ENCODE results near the gene ZNF727.
"Not testable (repeated sequence)": the region's sequence is repeated elsewhere in the genome, so short reads cannot be mapped to it uniquely, and the experiment has no call there.

The ZNF727 gene

DNA sequence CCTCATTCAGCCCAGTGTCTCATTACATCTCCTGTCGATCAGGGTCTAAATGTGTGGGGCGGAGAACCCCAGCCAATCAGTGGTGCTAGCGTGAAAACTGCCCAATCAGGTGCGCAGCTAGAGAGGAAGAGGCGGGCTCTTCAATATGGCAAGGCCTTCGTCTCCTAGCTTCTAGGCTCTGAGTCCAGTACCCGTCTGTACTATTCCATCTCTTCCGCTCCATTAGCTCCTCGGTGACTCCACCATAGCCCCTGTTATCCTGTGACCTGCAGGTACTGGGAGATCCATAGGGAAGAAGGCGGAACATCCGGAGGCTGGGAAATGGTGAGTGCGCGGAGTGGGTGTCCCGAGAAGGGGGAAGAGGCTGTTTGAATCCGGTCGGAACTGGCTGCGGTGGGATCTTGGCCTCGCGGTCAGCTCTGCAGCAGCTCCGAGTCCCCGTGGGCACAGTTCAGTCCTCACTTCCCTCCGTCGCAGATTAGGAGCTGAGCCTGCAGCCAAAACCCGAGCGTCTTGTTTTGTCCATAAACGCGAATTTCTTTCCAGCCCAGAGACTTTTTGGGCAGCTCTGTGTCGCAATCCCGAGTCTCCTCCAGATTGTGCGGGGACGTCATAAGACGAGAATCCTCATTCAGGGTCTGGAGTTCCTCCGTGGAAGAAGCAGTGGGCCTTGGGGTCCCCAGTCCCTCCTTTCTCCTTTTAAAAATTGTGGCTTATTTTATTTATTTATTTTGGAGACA lies at the start of gene ZNF727:
Gene ZNF727 (plus strand): TSS at position 134 of the 740 bp plus-strand sequence. CDS start 188 bp downstream, at position 322.
- TF ChIP-seq, protein P1, sequence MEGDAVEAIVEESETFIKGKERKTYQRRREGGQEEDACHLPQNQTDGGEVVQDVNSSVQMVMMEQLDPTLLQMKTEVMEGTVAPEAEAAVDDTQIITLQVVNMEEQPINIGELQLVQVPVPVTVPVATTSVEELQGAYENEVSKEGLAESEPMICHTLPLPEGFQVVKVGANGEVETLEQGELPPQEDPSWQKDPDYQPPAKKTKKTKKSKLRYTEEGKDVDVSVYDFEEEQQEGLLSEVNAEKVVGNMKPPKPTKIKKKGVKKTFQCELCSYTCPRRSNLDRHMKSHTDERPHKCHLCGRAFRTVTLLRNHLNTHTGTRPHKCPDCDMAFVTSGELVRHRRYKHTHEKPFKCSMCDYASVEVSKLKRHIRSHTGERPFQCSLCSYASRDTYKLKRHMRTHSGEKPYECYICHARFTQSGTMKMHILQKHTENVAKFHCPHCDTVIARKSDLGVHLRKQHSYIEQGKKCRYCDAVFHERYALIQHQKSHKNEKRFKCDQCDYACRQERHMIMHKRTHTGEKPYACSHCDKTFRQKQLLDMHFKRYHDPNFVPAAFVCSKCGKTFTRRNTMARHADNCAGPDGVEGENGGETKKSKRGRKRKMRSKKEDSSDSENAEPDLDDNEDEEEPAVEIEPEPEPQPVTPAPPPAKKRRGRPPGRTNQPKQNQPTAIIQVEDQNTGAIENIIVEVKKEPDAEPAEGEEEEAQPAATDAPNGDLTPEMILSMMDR (IDR thresholded peaks at IDR 0.05; ENCODE audit: low read depth, low read length): no peak
- H3K4me3 ChIP-seq (ENCODE audit: low read depth, low read length): no peak within 1 kb of the TSS

DNA sequence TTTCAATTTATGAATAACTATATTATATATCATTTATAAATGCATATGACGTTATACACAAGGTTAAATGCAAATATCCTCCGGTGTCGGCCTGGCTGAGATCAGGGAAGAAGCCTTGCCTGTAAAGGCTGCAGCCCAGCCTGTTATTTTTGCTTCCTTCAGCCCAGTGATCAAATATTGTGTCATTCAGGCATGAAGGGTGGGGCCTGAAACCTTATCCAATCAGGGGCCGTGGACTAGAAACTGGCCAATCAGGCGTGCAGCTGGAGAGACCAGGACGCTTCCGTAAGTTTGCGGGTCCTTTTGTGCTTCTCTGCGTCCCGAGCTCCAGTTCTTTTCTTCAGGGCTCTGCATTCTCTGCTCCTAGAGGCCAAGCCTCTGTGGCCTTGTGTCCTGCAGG lies 46.7 kb upstream of the ZNF727 start, which contains the start of gene ZNF722:
Gene ZNF722 (plus strand): TSS at position 301 of the 400 bp plus-strand sequence. CDS start 113 bp downstream, outside the sequence.
- TF ChIP-seq, protein P1 (IDR thresholded peaks at IDR 0.05; ENCODE audit: low read depth, low read length): no peak
- H3K4me3 ChIP-seq (ENCODE audit: low read depth, low read length): no peak within 1 kb of the TSS

DNA sequence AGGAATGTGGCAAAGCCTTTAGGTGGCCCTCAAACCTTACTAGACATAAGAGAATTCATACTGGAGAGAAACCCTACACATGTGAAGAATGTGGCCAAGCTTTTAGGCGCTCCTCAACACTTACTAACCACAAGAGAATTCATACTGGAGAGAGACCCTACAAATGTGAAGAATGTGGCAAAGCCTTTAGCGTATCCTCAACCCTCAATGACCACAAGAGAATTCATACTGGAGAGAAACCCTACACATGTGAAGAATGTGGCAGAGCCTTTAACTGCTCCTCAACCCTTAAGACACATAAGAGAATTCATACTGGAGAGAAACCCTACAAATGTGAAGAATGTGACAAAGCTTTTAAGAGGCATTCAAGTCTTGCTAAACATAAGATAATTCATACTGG lies 29.7 kb upstream of the ZNF727 start:
- H3K4me3 ChIP-seq (ENCODE audit: low read depth, low read length): not testable (repeated sequence)

DNA sequence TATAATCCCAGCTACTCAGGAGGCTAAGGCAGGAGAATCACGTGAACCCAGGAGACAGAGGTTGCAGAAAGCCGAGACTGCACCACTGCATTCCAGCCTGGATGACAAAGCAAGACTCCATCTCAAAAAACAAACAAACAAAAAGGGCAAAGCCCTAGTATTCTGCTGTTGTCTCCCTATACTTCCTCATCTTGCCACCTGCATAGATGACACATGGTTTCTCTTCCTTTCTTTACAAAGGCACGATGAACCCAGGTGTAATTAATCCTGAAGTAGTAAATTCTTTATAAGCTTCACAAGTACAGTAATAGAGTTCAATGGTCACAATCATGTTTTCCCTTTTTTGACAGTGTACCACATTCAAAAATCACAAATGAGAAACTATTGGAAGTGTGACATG lies 9.8 kb upstream of the ZNF727 start:
- H3K4me3 ChIP-seq (ENCODE audit: low read depth, low read length): no peak overlapping the region
- TF ChIP-seq, protein P1 (IDR thresholded peaks at IDR 0.05; ENCODE audit: low read depth, low read length): no peak

GRCh38 chr7:64037095-64037494 lies 8.1 kb upstream of the ZNF727 start:
- TF ChIP-seq, protein P1 (IDR thresholded peaks at IDR 0.05; ENCODE audit: low read depth, low read length): no peak

DNA sequence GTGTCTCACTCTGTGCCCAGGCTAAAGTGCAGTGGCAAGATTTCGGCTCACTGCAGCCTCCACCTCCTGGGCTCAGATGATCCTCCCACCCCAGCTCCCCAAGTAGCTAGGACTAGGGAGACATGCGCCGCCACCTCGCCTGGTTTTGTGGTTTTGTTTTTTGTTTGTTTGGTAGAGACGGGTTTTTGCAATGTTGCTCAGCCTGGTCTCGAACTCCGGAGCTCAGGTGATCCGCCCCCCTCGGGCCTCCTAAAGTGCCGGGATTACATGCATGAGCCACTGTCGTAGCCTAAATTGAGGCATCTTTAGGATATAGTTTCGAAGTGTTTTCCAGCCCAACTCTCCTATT lies 781 bp downstream of the ZNF727 start:
- no peak overlapping the region for H3K4me3 ChIP-seq (ENCODE audit: low read depth, low read length)
- TF ChIP-seq, protein P1 (IDR thresholded peaks at IDR 0.05; ENCODE audit: low read depth, low read length): no peak

More at GRCh38 chr7:64037095-64037494, 8.1 kb upstream of the ZNF727 start:
- H3K4me3 ChIP-seq (ENCODE audit: low read depth, low read length): no peak overlapping the region

GRCh38 chr7:64077837-64078698 lies 32.8 kb downstream of the ZNF727 start:
- H3K4me3 ChIP-seq (ENCODE audit: low read depth, low read length): not testable (repeated sequence)

- TF ChIP-seq, protein P1 (IDR thresholded peaks at IDR 0.05; ENCODE audit: low read depth, low read length): no peak
- no peak overlapping the region for H3K4me3 ChIP-seq (ENCODE audit: low read depth, low read length)
These were observed 33.4 kb downstream of the ZNF727 start for GRCh38 chr7:64078699-64078994.
